ENCODE results near the gene CHCHD6.

GRCh38 chr3:126872701-126873342 lies 168.8 kb downstream of the CHCHD6 start:
- no peak for TF ChIP-seq CTCF (conservative IDR thresholded peaks at IDR 0.05)
- TF ChIP-seq EZH2 (IDR thresholded peaks at IDR 0.05; ENCODE audit: low read depth), result no peak

All from PC-9 (cell line).